Measurements from ENCODE around the gene TICAM1.
"Not testable (repeated sequence)": the region's sequence is repeated elsewhere in the genome, so short reads cannot be mapped to it uniquely, and the experiment has no call there.

Gene TICAM1

DNA sequence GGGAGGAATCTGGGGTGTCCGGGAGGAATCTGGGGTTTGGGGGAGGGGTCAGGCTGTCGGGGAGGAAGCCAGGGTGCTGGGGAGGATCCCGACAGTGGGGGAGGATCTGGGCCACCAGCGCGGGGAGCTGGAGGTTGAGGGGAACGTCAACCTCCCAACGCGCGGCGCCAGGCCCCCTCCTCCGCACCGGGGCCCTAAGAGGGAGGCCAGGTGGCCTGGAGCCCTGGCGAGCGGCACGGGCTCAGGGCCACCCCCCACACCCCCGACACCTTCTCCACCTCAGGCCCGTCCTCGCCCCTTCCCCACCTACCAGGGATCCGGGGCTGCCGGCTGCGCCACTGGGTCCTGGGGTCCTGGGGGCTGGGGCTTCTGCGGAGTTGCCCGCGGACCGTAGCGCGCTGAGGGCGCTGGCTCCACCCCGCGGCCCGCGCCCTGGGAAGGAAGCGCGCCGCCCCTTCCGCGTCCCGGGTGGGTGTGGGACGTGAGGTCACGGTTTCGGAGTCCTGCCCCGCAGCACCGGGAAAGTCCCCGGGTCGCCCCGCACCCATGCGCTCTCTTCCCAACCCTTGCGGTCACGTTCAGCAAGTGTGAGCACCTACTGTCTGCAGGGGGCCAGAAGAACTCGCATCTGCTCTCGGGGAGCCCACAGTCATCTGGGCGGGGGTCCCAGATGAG, at the start of gene TICAM1:
TICAM1 (minus strand) TSS at position 409 of the 675 bp plus-strand sequence. CDS start 13,335 bp downstream, outside the sequence.
- DNase-seq: peak in 10 of 14 donors; percentile 12 to 63 (median 40)

DNA sequence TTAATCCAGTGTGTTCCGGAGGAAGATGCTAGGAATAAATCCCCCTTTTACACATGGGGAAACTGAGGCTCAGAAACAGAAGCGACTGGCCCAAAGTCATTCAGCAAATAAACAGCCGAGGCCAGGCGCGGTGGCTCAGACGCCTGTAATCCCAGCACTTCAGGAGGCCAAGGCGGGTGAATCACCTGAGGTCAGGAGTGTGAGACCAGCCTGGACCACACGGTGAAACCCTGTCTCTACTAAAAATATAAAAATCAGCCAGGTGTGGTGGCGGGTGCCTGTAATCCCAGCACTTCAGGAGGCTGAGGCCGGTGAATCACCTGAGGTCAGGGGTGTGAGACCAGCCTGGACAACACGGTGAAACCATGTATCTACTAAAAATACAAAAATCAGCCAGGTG, 47.5 kb upstream of the TICAM1 start:
- DNase-seq: no peak

DNA sequence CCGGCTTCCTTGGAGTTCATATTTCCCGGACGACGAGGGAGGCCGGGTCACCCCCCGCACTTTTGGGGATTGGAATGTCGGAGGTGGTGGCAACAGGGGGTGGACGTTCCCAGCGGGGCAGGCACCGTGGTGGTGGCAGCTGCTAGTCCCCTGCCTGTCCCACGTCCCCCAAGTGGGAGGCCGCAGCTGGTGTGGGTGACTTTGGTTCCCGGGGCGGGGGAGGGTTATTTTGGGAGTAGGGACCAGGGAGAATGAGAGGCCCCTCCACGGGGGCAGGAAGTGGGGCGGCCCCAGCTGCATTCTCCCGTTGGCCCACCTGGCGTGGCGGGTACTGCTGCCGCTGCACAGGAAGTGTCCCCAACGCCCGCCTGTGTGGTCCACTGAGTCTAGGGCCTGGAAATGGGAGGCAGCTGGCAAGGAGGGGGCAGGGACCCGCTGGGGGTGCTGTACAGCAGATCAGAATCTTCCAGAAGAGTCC, 47.0 kb upstream of the TICAM1 start:
- peak in 6 of 14 donors; percentile 49 to 95 (median 78) for DNase-seq

DNA sequence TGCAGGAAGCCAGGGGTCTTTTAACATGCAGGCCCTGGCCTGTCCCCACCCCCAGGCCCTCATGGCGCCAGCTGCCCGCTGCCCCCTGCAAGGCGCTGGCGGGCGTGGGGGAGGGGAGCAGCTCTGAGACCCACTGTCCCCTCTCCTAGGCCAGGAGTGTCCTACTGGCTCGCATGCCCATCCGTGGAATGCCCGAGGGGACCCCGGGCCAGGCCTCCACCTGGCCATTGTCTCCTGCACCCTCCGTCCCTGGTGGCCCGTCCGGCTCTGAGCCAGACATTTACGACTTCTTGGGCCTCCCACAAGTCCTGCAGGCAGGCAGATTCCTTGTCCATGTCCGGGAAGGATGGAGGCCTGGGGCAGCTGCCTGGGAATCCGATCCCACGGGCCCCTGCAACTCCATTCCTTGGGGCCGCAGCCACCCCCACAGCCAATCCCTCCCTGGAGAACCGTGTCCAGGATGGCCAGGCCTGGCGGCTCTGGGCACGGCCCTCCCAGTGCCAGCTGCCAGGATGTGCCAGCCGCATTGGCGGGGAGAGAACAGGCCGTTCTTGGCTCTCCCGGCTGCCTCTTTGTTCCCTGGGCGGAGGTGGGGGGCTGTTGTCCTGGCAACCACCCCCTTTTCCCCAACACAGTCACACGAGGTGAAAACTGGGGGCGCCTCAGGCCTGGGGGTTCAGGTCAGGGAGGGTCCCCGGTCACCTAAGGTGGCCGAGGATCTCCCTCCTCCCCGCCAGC, 46.4 kb upstream of the TICAM1 start:
- peak in 13 of 14 donors; percentile 54 to 95 (median 85) for DNase-seq

DNA sequence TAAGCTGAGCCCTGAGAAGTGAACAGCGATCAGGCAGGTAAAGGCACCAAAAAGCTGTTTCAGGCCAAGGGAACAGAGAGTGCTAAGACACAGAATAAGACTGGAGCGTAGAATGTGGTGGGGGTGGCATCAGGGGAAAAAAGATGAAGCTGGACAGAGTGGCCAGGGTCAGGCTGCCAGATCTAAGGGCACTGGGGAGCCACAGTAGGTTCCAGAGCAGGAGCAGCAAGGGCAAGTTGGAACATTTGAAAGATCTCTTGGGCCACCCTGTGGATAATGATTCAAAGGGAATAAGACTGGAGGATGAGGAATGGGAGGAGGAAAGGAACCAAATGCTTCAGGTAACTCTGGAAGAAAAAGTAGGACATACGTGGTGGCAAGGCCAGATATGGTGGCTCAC, 42.4 kb upstream of the TICAM1 start:
- no peak for DNase-seq

DNA sequence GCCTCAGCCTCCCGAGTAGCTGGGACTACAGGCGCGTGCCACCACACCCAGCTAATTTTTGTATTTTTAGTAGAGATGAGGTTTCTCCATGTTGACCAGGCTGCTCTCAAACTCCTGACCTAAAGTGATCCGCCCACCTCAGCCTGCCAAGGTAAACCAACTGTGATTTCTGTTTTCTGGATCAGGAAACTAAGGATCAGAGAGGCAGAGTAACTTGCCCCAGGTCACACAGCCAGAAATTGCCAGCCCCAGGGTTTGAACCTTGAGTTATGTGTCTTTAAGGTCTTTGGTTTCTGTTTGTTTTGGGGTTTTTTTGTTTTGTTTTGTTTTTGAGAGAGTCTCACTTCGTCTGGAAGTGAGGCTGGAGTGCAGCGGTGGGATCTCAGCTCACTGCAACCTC, 40.2 kb upstream of the TICAM1 start:
- no peak for DNase-seq

DNA sequence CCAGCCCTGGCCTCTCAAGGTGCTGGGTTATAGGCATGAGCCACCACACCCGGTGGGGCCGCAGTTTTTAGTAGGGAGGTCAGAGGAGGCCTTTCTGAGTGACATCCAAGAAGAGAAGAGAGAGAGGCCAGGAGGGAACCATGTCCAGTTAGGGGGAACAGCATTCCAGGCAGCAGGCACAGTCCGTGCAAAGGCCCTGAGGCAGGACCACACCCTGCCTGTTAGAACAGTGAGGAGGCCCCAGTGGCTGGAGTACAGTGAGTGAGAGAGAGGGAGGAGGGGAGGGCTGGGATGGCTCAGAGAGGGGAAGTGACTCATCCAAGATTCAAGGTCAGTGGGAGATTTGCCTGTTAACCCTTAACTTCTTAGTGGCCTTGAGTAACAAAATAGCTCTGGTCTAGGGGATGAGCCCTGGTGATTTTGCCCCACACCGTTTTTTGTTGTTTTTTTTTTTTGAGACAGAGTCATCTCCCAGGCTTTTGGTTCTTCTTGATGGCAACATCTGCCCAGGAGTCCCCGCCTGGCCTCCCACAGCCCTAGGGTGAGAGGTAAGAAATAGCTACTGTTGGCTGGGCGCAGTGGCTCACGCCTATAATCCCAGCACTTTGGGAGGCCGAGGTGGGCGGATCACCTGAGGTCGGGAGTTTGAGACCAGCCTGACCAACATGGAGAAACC, 38.7 kb upstream of the TICAM1 start:
- DNase-seq: peak in 1 of 14 donors; percentile 20

DNA sequence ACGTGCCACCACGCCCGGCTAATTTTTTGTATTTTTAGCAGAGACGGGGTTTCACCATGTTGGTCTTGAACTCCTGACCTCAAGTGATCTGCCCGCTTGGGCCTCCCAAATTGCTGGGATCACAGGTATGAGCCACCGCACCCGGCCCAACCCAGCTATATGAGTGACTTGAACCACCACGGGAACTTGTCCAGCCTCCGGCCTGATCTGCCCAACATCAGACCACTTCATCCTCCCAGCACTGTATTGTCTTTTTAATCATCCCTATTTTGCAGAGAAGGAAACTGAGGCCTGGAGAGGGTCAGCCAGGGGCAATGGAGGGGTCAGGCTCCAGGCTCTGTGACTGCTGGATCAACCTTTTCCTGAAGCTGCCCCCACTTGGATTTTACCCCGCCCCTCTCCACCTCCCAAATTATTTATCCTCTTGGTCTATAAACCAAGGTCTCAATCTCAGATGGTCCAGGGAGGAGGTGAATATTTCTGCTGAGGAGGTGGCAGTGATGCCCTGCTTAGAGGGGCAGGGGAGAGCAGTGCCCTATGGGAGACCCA, 36.8 kb upstream of the TICAM1 start:
- no peak for DNase-seq

DNA sequence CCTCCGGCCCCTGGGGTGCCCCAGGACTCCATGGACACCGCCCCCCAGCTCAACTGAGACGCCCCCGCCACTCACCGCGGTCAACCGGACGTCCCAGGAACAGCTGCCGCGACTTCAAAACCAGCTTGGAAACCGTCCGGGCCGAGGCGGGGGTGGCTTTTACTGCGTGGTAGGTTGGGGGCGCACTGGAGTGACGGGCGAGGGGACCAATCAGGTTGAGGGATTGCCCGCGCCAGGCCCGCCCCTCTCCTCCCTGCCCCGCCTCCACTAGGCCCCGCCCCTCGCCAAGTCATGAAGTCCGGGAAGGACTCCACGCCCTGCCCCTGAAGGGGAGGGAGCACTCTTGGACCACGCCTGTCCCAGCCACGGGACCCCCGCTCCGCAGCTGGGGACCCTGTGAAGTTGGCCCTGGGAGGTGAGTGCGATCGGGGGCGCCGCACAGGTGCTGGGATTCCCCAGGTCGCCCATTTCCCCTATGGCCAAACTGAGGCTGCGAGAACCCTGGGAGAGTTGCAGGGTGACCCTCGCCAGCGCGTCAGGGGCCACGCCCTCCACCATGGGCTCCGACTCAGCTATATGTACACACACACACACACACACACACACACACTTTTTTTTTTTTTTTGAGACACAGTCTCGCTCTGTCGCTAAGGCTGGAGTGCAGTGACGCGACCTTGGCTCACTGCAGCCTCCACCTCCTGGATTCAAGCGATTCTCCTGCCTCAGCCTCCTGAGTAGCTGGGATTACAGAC, 36.2 kb upstream of the TICAM1 start, which contains the start of gene PLIN3:
PLIN3 (minus strand) TSS at position 134 of the 752 bp plus-strand sequence. CDS start 6,273 bp downstream, outside the sequence.
- DNase-seq: peak in 13 of 14 donors; percentile 27 to 95 (median 87)

DNA sequence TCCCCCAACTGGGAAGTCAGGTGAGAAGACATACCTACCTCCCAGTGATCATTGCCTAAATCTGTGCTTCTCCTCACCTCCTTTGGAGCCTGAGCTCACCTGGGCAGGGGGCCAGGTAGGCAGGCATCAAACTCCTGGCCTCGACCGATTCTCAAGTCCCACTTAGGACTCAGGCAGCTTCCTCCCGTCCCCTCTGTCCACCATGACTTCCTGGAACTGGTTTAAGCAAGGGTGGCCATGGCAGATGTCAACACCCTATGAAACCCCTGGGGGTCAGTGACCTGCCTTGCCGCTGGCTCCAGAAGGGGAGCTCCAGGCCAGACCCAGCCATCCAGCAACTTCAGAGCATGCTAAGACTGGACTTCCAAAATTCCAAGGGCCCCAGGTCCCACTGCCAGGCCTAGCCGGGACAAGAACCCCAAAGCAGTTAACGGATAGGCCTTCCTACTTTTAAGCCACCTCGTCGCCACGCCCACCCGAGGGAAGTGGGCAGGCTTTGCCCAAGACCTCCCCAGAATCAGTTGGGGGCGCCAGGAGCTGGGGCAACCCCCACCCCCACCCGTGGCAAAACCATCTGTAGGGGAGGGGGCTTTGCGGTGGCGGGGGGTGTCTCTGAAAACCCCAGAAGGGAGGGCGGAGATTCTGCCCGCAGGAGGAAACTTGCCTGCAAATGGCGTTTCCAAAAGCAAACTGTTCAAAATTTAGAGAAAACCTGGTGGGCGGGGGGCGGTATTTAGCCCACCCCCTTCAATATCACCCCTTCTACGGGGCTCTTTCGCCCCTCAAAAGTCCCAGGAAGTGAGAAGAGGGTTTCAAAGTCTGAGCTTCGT, 35.3 kb upstream of the TICAM1 start:
- peak in 4 of 14 donors; percentile 9 to 47 (median 28) for DNase-seq

DNA sequence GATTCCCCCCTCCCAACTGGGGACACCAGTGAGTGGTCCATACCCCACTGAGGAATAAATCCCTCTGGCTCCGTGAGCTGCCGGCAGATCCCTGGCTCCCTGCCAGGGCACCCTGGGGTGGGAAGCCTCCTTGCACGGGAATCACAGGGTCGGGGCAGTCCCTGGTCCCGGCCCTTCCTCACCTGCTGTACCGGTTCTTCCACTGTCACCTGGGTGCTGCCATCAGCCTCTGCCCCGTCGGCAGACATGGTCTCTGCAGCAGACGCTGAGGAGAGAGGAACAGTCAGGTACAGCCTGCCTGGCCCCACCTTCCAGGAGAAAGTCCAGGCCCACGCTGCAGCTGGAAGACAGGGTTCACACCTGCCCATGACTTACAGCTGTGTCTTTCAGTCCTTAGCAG, 29.6 kb upstream of the TICAM1 start:
- DNase-seq: no peak

DNA sequence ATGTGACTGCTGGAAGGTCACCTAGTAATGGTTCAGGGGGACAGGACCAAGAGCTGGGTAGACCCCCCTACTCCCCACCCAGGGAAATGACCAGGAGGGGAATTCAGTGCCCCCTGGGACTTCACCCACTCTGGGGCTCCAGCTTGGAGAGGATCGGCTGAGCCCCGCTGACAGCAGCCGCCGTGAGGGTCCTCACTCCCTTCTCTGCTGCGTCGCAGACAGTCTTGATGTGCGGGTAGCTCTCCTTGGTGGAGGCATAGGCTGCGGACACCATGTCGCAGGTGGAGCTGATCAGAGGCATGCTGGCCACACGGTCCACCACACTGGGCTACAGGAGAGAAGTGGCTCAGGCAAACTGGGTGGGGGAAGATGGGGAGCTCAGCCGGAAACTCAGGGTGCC, 28.2 kb upstream of the TICAM1 start:
- no peak for DNase-seq

DNA sequence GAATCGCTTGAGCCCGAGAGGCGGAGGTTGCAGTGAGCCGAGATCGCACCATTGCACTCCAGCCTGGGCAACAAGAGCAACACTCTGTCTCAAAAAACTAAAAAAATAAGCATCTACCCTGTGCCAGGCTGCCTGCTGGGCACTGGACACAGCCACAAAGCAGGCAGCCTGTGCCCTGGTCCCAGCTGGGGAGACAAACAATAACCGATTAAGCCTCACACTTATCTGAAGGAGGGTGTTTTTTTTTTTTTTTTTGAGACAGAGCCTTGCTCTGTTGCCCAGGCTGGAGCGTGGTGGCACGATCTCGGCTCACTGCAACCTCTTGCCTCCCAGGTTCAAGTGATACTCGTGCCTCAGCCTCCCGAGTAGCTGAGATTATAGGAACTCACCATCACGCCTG, 25.0 kb upstream of the TICAM1 start:
- peak in 4 of 14 donors; percentile 13 to 33 (median 22) for DNase-seq

DNA sequence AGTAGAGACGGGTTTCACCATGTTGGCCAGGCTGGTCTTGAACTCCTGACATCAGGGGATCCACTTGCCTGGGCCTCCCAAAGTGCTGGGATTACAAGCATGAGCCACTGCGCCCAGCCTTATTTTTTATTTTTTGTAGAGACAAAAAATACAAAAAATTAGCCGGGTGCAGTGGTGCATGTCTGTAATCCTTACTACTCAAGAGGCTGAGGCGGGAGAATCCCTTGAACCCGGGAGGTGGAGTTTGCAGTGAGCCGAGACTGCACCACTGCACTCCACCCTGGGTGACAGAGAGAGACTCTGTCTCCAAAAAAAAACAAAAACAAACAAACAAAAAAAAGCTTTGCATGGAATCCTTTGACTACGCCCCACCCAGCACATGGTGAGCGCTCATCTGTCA, 22.0 kb upstream of the TICAM1 start:
- not testable (repeated sequence) for DNase-seq

DNA sequence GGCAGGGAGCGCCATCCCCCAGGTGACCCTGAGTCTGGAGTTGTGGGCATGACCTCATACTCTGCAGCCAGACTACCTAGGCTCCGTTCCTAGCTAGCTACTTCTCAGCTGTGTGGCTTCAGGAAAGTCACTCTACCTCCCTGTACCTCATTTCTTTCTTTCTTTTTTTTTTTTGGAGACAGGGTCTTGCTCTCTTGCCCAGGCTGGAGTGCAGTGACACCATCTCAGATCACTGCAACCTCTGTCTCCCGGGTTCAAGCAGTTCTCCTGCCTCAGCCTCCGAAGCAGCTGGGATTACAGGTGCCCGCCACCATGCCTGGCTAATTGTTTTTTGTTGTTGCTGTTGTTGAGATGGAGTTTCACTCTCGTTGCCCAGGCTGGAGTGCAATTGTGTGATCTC, 21.0 kb upstream of the TICAM1 start:
- no peak for DNase-seq

DNA sequence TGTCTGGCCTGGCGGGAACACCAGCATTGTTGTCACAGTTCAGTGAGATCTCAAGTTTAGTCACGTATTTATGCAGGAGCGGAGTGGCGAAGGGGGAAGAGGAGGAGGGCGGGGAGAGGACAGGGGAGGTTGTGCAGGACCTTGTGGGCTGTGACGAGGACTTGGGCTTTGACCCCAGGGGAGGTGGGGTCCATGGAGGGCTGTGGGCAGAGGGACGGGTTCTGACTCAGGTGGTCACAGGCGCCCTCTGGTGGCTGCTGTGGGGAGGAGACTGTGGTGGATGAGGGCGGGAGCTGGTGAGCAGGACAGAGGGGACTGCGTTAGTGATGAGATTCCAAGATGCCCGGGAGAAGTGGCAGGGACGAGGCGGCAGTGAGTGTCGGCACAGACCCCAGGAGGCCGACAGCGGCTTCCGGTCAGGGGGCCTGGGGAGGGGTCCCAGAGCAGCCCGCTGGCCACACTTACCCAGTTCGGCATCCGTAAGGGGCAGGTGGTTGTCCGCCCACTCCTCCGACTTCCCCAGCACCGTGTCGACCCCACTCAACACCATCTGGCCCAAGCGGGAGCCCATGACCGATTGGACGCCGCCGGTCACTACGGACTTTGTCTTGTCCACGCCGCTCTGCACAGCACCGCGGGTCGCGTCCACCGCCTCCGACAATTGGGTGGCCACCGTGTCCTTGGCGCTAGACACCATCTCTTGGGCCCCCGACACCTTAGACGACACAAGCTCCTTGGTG, 20.2 kb upstream of the TICAM1 start:
- DNase-seq: peak in 10 of 14 donors; percentile 9 to 77 (median 38)

DNA sequence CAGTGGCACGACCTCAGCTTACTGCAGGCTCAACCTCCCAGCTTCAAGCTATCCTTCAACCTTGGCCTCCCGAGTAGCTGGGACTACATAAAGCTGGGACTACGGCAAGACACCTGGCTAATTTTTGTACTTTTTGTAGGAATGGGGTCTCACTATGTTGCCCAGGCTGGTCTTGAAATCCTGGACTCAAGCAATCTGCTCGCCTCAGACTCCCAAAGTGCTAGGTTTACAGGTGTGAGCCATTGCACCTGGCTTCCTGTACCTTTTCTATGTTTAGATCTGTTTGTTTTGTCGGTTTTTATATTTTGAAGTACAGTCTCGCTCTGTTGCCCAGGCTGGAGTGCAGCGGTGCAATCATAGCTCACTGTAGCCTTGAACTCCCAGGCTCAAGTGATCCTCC, 17.5 kb upstream of the TICAM1 start:
- DNase-seq: no peak

DNA sequence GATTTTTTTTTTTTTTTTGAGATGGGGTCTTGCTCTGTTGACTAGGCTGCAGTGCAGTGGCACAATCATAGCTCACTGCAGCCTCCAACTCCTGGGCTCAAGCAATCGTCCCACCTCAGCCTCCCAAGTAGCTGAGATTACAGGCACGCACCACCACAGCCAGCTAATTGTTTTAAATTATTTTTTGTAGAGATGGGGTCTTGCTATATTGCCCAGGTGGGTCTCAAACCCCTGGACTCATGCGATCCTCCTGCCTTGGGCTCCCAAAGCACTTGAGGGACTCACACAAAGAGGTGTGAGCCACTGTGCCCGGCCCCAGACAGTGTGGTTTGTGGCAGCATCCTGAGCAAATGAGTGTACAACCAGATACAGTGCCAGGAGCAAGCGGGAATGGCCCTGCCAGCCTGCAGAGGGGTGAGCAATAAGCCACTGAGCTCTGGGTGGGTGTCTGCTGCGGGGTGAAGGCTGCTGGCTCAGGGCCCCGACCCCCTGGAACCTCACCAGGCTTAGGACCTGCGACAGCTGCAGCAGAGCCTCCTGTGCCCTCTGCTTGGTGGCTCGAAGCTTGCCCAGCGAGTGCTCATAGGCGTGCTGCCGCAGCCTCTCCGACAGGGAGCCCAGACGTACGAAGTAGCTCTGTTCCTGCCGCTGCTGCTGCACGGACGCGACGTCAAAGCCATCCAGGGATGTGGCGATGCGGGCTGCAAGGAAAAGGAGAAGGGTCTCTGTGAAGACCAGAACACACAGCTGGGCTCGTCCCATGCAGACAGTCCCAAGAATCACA, 15.9 kb upstream of the TICAM1 start:
- no peak for DNase-seq

DNA sequence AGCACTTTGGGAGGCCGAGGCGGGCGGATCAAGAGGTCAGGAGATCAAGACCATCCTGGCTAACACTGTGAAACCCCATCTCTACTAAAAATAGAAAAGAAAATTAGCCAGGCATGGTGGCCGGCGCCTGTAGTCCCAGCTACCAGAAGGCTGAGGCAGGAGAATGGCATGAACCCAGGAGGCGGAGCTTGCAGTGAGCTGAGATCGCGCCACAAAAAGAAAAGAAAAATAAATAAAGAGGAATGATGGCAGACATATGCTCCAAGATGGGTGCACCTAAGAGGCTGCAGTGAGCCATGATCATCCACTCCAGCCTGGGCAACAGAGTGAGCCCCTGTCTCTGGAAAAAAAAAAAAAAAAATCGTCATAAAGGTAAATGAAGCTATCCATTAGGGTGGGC, 14.5 kb upstream of the TICAM1 start:
- DNase-seq: not testable (repeated sequence)

Data from C1 segment of cervical spinal cord (tissue), 14 donors.